Measurements from ENCODE around the gene LRRC3C. TPM values are rescaled to one million over a fixed set of nuclear protein-coding genes. Genes with fewer than 3 reads are reported as not detected.

LRRC3C gene
- polyA plus RNA-seq, 1 donor from 2014 or later, result not detected

GRCh38 chr17:39939106-39939505, 11.6 kb downstream of the LRRC3C start:
- Histone ChIP-seq H3K36me3 (ENCODE audit: insufficient read depth, low read length) (no peaks in the 10 kb centered on the region), H3K9me2 (ENCODE audit: insufficient read depth, low read length) (no peaks in the 10 kb centered on the region), H3K27ac (ENCODE audit: low read length) (no peak overlapping the region), H3K4me3 (ENCODE audit: low read length) (no peak overlapping the region), H3K27me3 (ENCODE audit: insufficient read depth, low read depth, low read length) (no peaks in the 10 kb centered on the region), H3K9me3 (ENCODE audit: low read length) (no peaks in the 10 kb centered on the region), H3F3A (ENCODE audit: insufficient read depth, low read length, poor library complexity, severe bottlenecking) (no peaks in the 10 kb centered on the region), H3K9ac (ENCODE audit: low read length) (no peak overlapping the region), H3K79me2 (replicated peaks; ENCODE audit: insufficient read depth, low read length) (no peaks in the 10 kb centered on the region), H3K4me2 (ENCODE audit: low read length) (no peak overlapping the region), H2AFZ (ENCODE audit: low read depth, low read length) (no peak overlapping the region), H4K20me1 (ENCODE audit: insufficient read depth) (no peaks in the 10 kb centered on the region)
- TF ChIP-seq, protein P1, sequence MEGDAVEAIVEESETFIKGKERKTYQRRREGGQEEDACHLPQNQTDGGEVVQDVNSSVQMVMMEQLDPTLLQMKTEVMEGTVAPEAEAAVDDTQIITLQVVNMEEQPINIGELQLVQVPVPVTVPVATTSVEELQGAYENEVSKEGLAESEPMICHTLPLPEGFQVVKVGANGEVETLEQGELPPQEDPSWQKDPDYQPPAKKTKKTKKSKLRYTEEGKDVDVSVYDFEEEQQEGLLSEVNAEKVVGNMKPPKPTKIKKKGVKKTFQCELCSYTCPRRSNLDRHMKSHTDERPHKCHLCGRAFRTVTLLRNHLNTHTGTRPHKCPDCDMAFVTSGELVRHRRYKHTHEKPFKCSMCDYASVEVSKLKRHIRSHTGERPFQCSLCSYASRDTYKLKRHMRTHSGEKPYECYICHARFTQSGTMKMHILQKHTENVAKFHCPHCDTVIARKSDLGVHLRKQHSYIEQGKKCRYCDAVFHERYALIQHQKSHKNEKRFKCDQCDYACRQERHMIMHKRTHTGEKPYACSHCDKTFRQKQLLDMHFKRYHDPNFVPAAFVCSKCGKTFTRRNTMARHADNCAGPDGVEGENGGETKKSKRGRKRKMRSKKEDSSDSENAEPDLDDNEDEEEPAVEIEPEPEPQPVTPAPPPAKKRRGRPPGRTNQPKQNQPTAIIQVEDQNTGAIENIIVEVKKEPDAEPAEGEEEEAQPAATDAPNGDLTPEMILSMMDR (IDR thresholded peaks at IDR 0.05; ENCODE audit: poor library complexity, severe bottlenecking), result no peak
- TF ChIP-seq EP300 (conservative IDR thresholded peaks at IDR 0.05; ENCODE audit: poor library complexity, severe bottlenecking) (no peak), EZH2 (IDR thresholded peaks at IDR 0.05; ENCODE audit: borderline replicate concordance, insufficient read depth, low read length, poor library complexity, severe bottlenecking) (no peak)

- H3K4me2 ChIP-seq (ENCODE audit: low read length), result no peak overlapping the region
- no peaks in the 10 kb centered on the region for H3K9me3 ChIP-seq (ENCODE audit: low read length)
- no peaks in the 10 kb centered on the region for H3K9me2 ChIP-seq (ENCODE audit: insufficient read depth, low read length)
- H3K27me3 ChIP-seq (ENCODE audit: insufficient read depth, low read depth, low read length), result no peaks in the 10 kb centered on the region
- H3K4me3 ChIP-seq (ENCODE audit: low read length), result no peak overlapping the region
- no peaks in the 10 kb centered on the region for H3K36me3 ChIP-seq (ENCODE audit: insufficient read depth, low read length)
- H3F3A ChIP-seq (ENCODE audit: insufficient read depth, low read length, poor library complexity, severe bottlenecking), result no peaks in the 10 kb centered on the region
- no peak overlapping the region for H2AFZ ChIP-seq (ENCODE audit: low read depth, low read length)
- H3K27ac ChIP-seq (ENCODE audit: low read length), result no peak overlapping the region
- H4K20me1 ChIP-seq (ENCODE audit: insufficient read depth), result no peaks in the 10 kb centered on the region
- TF ChIP-seq SMC3 (conservative IDR thresholded peaks at IDR 0.05; ENCODE audit: poor library complexity) (no peak), RAD21 (conservative IDR thresholded peaks at IDR 0.05) (no peak)
- no peaks in the 10 kb centered on the region for H3K79me2 ChIP-seq (replicated peaks; ENCODE audit: insufficient read depth, low read length)
- no peak overlapping the region for H3K9ac ChIP-seq (ENCODE audit: low read length)
Observed at GRCh38 chr17:39939588-39940419, 12.3 kb downstream of the LRRC3C start.

DNA sequence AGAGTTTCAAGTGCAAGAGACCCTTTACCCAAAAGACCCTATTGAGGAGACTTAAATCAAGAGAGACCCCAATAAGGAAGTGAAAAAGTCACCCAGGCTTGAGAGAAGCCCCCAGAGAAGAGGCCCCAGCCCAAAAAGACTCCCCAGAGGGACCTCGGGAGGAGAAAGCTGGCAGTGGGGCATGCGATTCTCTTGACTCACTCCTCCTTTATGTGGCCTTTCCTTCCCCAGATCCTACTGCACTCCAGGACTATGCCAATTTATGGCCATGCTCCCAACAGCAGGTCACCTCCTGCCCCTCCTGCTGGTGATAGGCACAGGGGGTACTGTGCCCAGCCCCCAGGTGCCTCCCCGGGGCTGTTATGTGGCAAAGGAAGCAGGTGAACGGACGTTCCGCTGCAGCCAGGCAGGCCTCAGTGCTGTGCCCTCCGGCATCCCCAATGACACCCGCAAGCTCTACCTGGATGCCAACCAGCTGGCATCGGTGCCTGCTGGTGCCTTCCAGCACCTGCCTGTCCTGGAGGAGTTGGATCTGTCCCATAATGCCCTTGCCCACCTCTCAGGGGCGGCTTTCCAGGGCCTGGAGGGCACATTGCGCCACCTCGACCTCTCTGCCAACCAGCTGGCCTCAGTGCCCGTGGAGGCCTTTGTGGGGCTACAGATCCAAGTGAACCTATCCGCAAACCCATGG, 16.3 kb downstream of the LRRC3C start:
- Histone ChIP-seq H3K9me3 (ENCODE audit: low read length) (no peaks in the 10 kb centered on the region), H3K4me2 (ENCODE audit: low read length) (no peak overlapping the region), H3K9me2 (ENCODE audit: insufficient read depth, low read length) (no peaks in the 10 kb centered on the region), H3K9ac (ENCODE audit: low read length) (no peak overlapping the region), H3K27me3 (ENCODE audit: insufficient read depth, low read depth, low read length) (no peaks in the 10 kb centered on the region), H3K79me2 (replicated peaks; ENCODE audit: insufficient read depth, low read length) (no peaks in the 10 kb centered on the region), H4K20me1 (ENCODE audit: insufficient read depth) (no peaks in the 10 kb centered on the region), H3F3A (ENCODE audit: insufficient read depth, low read length, poor library complexity, severe bottlenecking) (no peaks in the 10 kb centered on the region), H3K36me3 (ENCODE audit: insufficient read depth, low read length) (no peaks in the 10 kb centered on the region), H2AFZ (ENCODE audit: low read depth, low read length) (no peak overlapping the region), H3K27ac (ENCODE audit: low read length) (no peak overlapping the region), H3K4me3 (ENCODE audit: low read length) (no peak overlapping the region)
- TF ChIP-seq RAD21 (conservative IDR thresholded peaks at IDR 0.05), result no peak
- no peak for TF ChIP-seq TAF1 (IDR thresholded peaks at IDR 0.05; ENCODE audit: low read depth)
- no peak for TF ChIP-seq REST (IDR thresholded peaks at IDR 0.05; ENCODE audit: borderline replicate concordance)
- TF ChIP-seq MXI1 (conservative IDR thresholded peaks at IDR 0.05; ENCODE audit: poor library complexity, severe bottlenecking), result no peak
- no peak for TF ChIP-seq EP300 (conservative IDR thresholded peaks at IDR 0.05; ENCODE audit: poor library complexity, severe bottlenecking)
- no peak for TF ChIP-seq POLR2AphosphoS5 (IDR thresholded peaks at IDR 0.05)
- no peak for TF ChIP-seq SMC3 (conservative IDR thresholded peaks at IDR 0.05; ENCODE audit: poor library complexity)
- no peak for TF ChIP-seq EZH2 (IDR thresholded peaks at IDR 0.05; ENCODE audit: borderline replicate concordance, insufficient read depth, low read length, poor library complexity, severe bottlenecking)
- TF ChIP-seq, protein P1 (IDR thresholded peaks at IDR 0.05; ENCODE audit: poor library complexity, severe bottlenecking), result no peak

Data from neural cell (in vitro differentiated cells).